DMS114 treated with DMSO at 0.1 percent for 48 hours (cell line): ENCODE measurements around the gene INSR.

ENCODE experiments used
- DNase-seq: peaks from one replicate; lab custom pipeline; 2025; ENCODE audit not compliant: unreplicated experiment; lab: John Stamatoyannopoulos, UW

Gene INSR

DNA sequence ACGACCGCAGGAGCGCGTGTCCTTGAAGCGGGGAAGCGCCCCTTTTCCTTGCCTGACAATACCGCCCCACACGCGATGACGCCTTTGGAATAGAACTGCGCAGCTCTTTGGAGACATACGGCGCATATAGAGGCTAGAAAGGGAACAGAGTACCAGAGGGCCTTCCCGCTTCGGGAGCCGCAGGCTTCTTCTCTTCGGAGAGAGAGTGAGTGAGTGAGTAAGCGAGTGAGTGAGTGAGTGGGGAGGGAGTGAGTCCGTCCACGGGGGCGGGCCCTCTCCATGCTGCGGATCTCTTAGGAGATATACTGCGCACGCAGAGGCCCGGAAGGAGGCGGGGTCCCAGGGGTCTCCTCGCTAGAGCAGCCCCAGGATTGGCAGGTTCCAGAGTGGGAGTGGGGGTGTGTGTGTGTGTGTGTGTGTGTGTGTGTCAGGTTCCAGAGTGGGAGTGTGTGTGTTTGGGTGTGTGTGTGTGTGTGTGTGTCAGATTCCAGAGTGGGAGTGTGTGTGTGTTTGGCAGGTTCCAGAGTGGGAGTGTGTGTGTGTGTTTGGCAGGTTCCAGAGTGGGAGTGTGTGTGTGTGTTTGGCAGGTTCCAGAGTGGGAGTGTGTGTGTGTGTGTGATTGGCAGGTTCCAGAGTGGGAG is 97.0 kb downstream of the INSR start:
- DNase-seq = peak; percentile 60

DNA sequence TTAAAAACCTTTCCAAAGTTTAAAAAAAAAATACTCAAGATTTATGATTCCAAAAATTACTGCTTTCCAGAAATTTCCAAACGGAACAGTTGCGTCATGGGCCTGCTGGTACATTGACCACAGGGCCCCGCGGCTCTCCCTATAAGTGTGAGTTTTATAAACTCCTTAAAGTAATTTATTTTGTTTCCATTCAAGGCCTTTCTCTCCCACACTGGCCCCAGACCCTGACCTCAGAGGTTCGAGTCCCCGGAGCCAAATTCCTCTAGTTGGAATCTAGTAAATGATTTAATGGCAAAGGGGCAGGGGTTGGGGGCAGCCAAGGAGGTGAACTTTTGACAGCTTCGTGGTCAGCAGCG is 97.5 kb downstream of the INSR start:
- no peak for DNase-seq

DNA sequence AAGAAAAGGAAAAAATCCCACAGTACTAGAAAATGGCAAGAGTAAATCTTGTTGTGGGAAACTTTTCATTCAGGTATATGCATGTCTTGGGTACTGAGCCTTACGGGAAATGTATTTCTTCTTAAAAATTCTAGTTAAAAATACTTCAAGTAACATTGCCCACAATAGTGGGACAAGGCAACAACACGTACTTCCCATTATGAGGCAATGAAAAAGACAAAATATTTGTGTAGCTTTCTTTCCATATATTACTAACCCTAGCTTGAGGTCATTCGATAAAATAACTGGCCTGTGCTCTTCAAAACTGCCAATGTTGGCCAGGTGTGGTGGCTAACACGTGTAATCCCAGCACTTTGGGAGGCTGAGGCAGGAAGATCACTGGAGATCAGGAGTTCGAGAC is 99.2 kb downstream of the INSR start:
- no peak for DNase-seq

DNA sequence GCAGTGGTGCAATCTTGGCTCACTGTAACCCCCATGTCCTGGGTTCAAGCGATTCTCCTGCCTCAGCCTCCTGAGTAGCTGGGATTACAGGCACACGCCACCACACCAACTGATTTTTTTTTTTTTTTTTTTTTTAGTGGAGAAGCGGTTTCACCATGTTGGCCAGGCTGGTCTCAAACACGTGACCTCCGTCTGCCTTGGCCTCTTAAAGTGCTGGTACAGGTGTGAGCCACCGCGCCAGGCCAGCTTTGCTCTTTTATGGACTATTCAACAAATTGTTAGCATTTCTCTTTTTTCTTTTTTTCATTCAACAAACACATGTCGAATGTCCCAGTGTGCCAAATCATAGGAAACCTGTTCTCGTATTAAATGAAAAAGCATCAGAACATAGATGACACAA is 99.6 kb downstream of the INSR start:
- no peak for DNase-seq

DNA sequence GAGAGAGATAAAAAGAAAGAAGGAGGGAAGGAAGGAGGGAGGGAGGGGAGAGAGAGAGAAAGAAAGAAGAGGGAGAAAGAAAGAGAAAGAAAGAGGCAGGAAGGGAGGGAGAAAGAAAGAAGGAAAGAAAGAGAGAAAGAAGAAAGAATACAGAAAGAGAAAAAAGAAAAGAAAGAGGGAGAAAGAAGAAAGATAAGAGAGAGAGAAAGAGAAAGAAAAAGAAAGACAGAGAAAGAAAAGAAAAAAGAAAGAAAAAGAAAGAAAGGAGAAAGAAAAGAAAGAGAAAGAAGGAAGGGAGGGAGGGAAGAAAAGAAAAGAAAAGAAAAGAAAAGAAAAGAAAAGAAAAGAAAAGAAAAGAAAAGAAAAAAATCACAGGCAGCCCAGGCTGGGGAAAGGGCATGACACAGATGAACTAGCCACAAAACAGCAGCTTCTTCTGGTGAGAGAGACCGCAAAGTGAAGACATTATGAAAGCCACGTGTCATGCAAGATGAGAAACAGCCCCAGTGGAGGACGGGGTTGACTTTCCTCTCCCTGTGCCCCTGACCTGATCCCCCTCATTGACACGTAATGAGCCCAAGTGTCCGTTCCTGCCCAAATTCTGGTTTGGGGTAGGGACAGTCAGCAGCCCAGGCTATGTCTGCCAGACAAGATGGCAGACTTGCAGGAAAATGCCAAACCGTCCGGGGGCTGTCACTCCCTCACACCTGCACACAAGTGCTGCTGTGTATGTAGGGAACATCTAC is 102.1 kb downstream of the INSR start:
- DNase-seq = no peak

DNA sequence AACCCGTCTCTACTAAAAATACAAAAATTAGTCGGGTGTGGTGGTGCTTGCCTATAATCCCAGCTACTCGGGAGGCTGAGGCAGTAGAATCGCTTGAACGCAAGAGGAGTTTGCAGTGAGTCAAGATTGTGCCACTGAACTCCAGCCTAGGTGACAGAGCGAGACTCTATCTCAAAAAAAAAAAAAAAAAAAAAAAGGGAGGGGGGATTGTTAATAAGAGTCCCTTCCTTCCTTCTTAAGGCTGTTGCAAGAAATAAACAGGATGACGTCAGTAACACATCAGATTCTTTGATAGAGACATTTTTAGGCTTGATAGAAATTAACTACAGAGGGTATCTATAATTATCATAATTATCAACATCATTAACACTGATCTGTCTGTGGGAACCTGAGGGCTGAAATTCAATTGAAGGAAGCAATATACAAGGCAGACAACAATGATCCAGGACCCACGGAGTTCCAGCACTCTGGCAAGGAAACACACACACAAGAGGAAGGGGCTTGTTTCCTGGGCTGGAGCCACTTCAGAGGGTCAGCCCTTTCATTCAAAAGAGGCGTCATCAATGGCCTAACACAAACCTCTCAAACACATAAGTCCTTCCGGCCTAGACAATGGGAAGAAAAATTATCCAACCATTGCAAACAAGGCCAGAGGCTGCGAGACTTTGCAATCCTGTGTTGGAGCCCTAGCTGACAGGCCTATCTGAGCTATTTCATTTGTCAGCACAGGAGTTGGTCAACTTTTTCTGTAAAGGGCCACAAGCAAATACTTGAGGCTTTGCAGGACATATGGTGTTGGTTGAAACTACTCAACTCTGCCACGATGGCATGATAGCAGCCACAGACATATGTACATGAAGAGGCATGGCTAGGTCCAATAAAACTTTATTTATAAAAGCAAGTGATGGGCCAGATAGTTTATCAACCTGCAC is 105.2 kb downstream of the INSR start:
- no peak for DNase-seq

DNA sequence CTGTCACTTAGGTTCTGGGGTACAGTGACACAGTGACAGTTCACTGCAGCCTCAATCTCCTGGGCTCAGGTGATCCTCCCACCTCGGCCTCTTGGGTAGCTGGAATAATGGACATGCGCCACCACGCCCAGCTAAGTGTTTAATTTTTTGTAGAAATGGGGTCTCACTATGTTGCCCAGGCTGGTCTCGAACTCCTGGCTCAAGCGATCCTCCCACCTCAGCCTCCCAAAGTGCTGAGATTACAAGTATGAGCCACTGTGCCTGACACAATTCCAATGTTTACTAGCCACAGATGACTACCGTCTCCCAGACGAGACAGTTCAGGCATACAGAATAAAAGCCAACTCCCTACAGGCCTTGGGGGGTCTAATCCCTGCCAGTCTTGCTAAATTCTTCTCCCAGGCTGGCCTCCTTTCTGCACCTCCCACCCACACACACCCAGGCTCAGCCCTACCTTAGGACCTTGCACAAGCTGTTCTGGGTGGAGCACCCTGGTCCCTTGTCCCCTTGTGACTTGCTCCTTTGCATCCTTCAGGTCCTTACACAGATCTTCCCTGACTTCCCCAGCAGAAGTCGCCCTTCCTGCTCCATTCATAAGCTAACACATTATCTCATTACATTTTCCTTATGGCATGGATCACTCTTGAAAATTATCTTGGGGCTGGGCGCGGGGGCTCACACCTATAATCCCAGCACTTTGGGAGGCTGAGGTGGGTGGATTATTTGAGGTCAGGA is 106.4 kb downstream of the INSR start:
- no peak for DNase-seq

DNA sequence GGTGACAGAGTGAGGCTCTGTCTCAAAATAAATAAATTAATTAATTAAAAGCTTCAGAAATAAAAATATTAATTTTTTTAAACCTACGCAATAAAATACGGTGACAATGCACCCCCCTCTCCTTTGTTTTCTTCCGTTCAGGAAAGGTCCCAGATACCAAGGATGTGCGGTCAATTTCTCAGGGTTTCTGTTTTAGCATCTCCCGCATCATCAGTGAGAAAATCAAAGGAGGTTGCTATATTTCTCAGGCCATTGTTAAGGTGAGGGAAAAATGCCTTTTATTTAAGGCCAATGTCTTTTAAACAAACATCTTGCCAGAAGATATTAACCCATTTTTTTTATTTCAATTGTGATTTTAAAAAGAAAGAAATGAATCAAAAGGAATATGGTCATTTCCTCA is 111.7 kb downstream of the INSR start:
- DNase-seq = no peak

DNA sequence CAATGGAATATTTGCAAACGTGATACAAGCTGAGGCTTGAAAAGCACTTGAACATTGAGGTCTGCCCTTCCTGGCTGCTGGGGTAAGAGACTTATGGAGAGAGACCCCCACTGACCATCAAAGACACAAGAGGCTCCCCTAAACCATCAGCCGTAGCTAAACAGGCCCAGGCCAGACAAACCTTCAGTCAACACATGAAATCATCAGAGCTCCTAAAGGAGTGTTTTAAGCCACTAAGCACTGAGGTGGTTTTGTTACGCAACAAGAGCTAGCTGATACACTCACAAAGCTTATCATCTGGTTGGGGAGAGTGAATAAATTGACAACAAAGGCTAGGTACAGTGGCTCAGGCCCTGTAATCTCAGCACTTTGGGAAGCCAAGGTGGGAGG is 114.3 kb downstream of the INSR start:
- DNase-seq = no peak

DNA sequence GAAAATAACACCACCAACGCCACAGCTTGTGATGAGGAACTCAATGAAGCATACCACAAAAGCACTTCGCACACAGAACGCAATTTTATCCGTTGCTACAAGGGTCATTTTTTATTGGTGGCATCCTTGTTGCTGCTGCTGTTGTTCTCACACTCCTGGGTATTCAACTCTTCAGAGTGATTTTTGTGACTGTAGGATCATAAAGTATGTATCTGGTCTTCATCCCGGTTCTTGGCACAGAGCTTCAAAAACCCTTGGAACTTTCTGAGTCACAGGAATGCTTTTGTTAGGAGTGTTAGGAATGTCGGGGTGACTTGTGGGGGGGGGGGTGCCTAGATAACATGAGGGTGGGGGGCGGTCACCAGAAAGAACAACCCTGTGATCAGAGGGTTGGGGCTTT is 116.3 kb downstream of the INSR start:
- no peak for DNase-seq

DNA sequence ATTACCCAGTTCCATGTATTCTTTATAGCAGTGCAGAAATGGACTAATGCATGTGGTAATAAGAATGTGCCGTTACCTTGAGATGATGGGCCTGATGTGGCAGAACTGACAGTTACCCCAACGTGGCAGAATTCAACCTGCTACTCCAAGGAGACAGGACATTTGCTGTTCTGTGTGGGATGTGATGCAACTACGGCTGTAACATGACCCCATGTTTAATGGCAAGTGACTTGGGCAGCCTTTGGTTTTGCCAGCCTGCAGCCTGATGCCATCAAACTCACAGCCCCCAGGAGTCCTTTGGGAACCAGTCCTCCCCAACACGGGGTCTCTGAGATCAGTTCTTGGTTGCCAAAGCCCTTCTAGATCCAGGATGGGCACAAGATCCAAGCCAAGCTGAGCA is 117.4 kb downstream of the INSR start:
- DNase-seq = no peak

DNA sequence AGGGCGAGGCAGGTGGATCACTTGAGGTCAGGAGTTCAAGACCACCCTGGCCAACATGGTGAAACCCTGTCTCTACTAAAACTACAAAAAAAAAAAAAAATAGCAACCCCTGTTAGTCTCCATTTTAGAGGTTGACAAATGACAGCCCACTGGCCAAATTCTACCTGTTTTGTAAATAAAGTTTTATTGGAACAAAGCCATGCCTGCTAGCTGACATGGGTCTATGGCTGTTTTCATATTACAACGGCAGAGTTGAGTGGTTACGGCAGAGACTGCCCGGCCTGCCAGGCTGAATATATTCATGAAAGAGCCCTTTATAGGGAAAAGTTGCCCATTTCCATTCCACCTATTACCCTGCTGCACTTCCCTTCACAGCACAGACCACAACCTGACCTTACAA is 121.4 kb downstream of the INSR start:
- no peak for DNase-seq

DNA sequence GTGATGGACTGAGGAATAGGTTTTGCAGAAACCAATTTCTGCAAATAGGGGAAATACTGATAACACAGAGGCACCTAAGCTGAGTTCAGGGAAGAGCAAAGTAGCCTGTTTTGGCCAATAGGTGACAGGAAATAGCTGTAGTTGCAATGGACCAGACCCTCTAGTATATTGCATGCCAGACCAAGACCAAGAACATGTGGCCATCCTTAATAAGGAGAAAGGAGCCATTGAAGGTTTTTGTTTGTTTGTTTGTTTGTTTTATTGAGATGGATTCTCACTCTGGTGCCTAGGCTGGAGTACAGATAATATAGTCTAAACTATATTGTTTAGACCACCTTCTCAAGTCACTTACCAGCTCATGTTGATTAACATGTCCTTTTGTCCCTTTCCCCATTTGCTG is 123.2 kb downstream of the INSR start:
- DNase-seq = no peak

DNA sequence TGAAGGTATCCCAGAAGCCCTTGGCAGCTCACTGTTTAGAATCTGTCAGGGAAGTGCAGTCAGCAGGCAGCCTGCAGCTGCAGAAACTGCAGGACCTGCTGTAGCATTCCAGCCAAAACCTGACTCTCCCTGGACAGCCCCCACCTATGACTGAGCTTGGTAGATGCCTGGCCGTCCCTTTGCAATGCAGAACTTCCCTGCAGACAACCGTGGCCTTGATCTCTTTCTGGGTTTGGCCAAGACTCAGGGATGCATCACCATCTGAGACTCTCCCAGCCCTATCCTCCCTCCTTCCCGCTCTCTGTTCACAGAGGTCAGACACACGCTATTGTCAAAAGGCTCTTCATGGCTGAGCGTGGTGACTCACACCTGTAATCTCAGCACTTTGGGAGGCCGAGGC is 125.3 kb downstream of the INSR start:
- no peak for DNase-seq

DNA sequence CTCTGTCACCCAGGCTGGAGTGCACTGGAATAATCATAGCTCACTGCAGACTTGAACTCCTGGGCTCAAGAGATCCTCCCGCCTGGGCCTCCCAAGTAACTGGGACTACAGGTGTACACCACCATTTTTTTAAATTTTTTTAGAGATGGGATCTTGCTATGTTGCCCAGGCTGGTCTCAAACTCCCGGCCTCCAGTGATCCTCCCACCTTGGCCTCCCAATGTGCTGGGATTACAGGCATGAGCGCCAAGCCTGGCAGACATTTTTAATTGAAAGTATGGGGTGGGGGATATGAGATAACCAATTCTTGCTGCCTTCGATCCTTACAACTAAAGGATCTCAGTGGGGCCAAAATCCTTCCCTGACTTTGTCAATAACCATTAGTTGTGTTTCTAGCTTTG is 132.9 kb downstream of the INSR start:
- DNase-seq = no peak

DNA sequence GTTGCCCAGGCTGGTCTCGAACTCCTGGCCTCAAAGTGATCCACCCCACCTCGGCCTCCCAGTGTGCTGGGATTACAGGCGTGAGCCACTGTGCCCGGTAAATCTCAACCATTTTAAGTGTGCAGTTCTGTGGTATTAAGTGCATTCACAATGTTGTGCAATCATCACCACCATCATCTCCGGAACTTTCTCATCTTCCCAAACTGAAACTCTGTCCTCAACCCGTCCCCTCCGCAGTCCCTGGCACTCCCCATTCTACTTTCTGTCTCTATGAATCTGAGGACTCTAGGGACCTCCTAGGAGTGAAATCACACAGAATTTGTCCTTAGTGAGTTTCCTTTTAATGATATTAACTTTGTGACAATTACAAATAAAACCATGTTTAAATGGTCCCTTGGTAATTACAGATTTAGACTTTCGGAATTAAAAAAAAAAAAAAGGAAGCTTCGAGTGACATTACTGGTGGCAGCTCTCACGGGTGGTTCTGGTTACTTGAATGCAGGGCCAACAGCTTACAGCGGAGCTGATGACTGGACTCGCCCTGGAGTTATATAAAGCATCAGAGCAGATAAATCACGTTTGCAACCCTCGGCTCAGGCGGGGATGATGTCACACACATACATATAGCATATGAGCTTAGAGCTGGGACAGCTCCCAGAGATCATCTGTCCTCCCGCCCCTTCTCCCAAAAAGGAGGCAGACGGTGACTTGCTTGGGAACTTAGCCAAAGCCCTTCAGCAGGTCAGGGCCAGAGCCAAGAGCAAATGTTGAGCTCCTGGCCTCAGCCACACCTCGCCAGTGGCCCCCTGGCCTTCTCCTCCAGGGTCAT is 134.9 kb downstream of the INSR start:
- no peak for DNase-seq

DNA sequence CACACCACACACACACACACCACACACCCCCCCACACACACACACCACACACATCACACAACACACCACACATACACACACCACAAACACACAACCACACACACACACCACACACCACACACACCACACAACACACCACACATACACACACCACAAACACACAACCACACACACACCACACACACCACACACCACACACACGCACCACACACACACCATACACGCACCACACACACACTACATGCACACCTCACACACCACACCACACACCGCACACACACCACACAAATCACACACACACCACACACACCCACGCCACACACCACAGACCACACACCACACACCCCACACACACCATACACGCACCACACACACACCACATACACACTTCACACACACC is 141.2 kb downstream of the INSR start:
- no peak for DNase-seq

DNA sequence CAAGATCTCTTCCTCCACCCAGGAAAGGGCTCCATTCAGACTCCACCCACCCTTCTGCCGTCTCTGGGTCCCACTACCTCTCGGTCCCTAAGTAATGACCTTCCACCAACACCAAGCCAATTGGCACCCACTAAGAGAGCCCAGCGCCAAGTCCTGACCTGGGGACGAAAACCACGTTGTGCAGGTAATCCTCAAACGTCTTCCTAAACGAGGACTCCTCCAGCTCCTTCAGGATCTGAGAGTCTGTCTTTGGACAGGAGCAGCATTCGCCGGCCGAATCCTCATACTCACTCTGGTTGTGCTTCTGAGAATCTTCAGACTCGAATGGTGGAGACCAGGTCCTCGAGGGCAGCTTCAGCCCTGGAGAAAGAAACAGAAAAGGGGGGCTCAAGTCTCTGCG is 141.6 kb downstream of the INSR start:
- peak; percentile 4 for DNase-seq

DNA sequence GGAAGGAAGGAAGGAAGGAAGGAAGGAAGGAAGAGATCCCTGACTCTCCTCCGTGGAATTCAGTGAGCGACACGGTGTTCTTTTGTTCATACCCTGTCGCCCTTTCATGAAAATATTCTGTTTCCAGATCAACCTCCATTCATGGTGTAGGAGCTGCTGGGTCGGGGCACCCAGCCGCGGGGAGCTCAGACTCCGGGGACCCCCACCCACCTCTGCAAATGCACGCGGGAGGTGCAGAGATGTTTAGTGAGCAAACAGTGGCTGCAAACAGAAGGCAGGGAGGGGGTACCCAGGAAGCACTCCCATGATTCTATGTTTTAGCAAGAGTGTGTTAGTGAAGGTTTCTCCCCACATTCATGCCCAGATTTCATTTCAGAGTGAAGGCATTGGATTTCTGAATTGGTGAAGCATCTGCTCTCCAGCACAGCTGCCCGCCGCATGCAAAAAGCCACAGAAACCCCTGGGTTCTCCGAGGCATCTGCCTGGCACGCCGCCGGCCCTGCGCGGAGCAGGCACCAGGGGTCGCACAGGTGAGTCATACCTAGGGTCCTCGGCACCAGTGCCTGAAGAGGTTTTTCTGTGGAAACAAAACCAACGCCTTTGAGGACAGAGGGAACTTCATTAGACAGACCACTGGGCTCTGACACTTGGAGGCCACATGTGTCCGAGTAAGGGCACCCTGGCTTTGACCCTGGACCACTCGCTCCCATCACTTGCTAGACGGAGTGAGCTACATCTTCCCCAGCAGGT is 144.1 kb downstream of the INSR start:
- no peak for DNase-seq
